Heart left ventricle (tissue), 16 donors: ENCODE measurements around the gene MTCH2. TPM values are rescaled to one million over a fixed set of nuclear protein-coding genes. Genes with fewer than 3 reads are reported as not detected.

Source experiments
- ATAC-seq, 4 donors: fragments of 200-7000 bp; cut with Tn5 transposase; one replicate each; pipeline ENCODE4 v1.9.1; 2020 to 2022; ENCODE audit warnings: moderate library complexity in 4 of 4, mild to moderate bottlenecking in 3 of 4, moderate number of reproducible peaks in 1 of 4
- DNase-seq, 5 donors: peaks; one replicate each; pipeline ENCODE4 v3.0.0-alpha.2; 2020
- H3K27ac ChIP-seq, 12 donors: fragments of 200-600 bp; sonication (generic) in 4 of 12; one replicate each; pipeline versions ENCODE4 v1.5.0 to v1.8.0; 2016 to 2022; ENCODE audit warnings: mild to moderate bottlenecking in 2 of 12
- H3K27me3 ChIP-seq, 9 donors: fragments of 200-600 bp; sonication (generic) in 2 of 9; one replicate each; pipeline versions ENCODE4 v1.5.1 to v1.8.0; 2016 to 2022; ENCODE audit warnings: mild to moderate bottlenecking in 3 of 9
- H3K36me3 ChIP-seq, 9 donors: fragments of 200-600 bp; sonication (generic) in 2 of 9; one replicate each; pipeline versions ENCODE4 v1.5.0 to v1.8.0; 2018 to 2022; ENCODE audit warnings: mild to moderate bottlenecking in 2 of 9
- H3K4me1 ChIP-seq, 12 donors: fragments of 200-600 bp; sonication (generic) in 4 of 12; one replicate each; pipeline versions ENCODE4 v1.5.0 to v1.8.0; 2016 to 2022; ENCODE audit warnings: mild to moderate bottlenecking in 3 of 12
- H3K4me3 ChIP-seq, 12 donors: fragments of 200-600 bp; sonication (generic) in 4 of 12; one replicate each; pipeline versions ENCODE4 v1.5.0 to v1.8.0; 2017 to 2022; ENCODE audit warnings: mild to moderate bottlenecking in 9 of 12, moderate library complexity in 4 of 12
- H3K9me3 ChIP-seq, 12 donors: fragments of 200-600 bp; sonication (generic) in 4 of 12; one replicate each; pipeline versions ENCODE4 v1.5.0 to v1.8.0; 2016 to 2022; ENCODE audit warnings: mild to moderate bottlenecking in 1 of 12
- CTCF ChIP-seq, 12 donors: fragments of 200-600 bp; sonication (generic) in 4 of 12; IDR thresholded peaks; one replicate each; pipeline versions ENCODE4 v1.5.0 to v1.8.0; 2018 to 2022; ENCODE audit warnings: antibody characterized with exemption in 12 of 12, mild to moderate bottlenecking in 5 of 12
- POLR2A ChIP-seq, 2 donors: fragments of 450-650 bp; IDR thresholded peaks; one replicate each; pipeline ENCODE4 v1.6.1; 2017; ENCODE audit warnings: antibody characterized with exemption in 2 of 2, mild to moderate bottlenecking in 2 of 2, moderate library complexity in 2 of 2
- WGBS, 4 donors: extraction: QIAGEN DNeasy Blood & Tissue Kit in 2 of 4; methylation state at CpG; one replicate each; pipeline versions ENCODE4 v1.1.5 to v1.1.7; 2013 to 2018; 5-methylcytosine and 5-hydroxymethylcytosine counted together
- intact Hi-C, 10 donors: fragments of 100-400 bp; cut with DNase I; formaldehyde crosslinking; loops; one replicate each; pipeline versions ENCODE4 v1.11.1 to v1.14.2; 2022
- polyA plus RNA-seq, 2 donors: library from polyadenylated mRNA; stranded (reverse); fragments of 200-250 nt; gene quantifications; one replicate each; pipeline ENCODE4 v1.2.3, GENCODE V29; 2013
- total RNA-seq, 9 donors: library from RNA; depleted of rRNA in 2 of 9; stranded (reverse); fragments of >200 nt in 2 of 9; fragmentation: NEBNext Ultra II Directional in 3 of 9; extraction: Animal tissue kit (Norgen Biotek cat#: 25700) in 3 of 9; gene quantifications; one replicate each; pipeline versions ENCODE4 v1.1.0 to v1.2.4, GENCODE V29; 2016 to 2023
- donor health status: ischemic (EF 13 %, LVEDD 7.1; RV severe dilation, severe dysfunction).
- donor health status: healthy with polysubstance abuse.
- donor health status: DM: no; HTN: yes; CAD: no.
- donor health status: DM: no; HTN: no; CAD: no.
- donor health status: ischemic (EF 25% LVEDD 6.9; RV normal size, moderate dysfunction).
- donor health status: ischemic (EF 25% LVEDD 5.7; RV mildly dilated, moderate dysfunction).
- donor health status: healthy.
- donor health status: DM: yes; HTN: yes; CAD: no.
- donor health status: ischemic (EF 35%, LVEDD 5.7; RV mildly dilated, moderate dysfunction).
- donor health status: nonischemic (EF 11% LVEDD 7.7; RV severe dilation, severe dysfunction).
- donor health status: DM: yes; HTN: yes; CAD: no.
- donor health status: PGD.
- donor health status: ischemic (EF 29% LVEDD 5.4; RV normal size, mild dysfunction).
- donor health status: nonischemic (EF 23%, LVEDD 6.1; RV moderate dilation, normal function).

The MTCH2 gene
- total and polyA plus RNA-seq, 11 donors = 38.2 to 135 (median 95.9) TPM

- Histone ChIP-seq H3K4me1 (no peaks in the 10 kb centered on the region), H3K4me3 (no peak overlapping the region), H3K27ac (no peak overlapping the region), H3K36me3 (no peaks in the 10 kb centered on the region), H3K27me3 (no peaks in the 10 kb centered on the region), H3K9me3 (peaks cover 0 to 12% (median 0%) of the 10 kb centered on the region in 12 donors)
- intact Hi-C loops = no loop called here
- DNase-seq = no peak
- 94 to 98% (median 95%) methylated on average over 5 of the region's 5 CpGs for WGBS, 4 donors
- no peak for ATAC-seq
- TF ChIP-seq POLR2A (IDR thresholded peaks at IDR 0.05) (no peak), CTCF (IDR thresholded peaks at IDR 0.05) (no peak)
Observed at GRCh38 chr11:47651818-47652469, 9.6 kb upstream of the MTCH2 start.

GRCh38 chr11:47649276-47649675 is 6.9 kb upstream of the MTCH2 start:
- ATAC-seq (no peak), DNase-seq (no peak)
- Histone ChIP-seq H3K4me1 (no peaks in the 10 kb centered on the region), H3K36me3 (no peaks in the 10 kb centered on the region), H3K9me3 (peaks cover 0 to 12% (median 0%) of the 10 kb centered on the region in 12 donors), H3K27ac (no peak overlapping the region), H3K4me3 (no peak overlapping the region), H3K27me3 (no peaks in the 10 kb centered on the region)
- intact Hi-C loops = loop anchor here in 6 of 10 donors (10.0 kb wide), 4 partner anchors 66 to 206 kb away; partner anchors contain the start of genes AGBL2 (in 2 of the 6), NUP160 (in 2 of the 6) and FNBP4 (in 1 of the 6)
- no peak for TF ChIP-seq POLR2A (IDR thresholded peaks at IDR 0.05)
- TF ChIP-seq CTCF (IDR thresholded peaks at IDR 0.05) = no peak
- WGBS, 4 donors = 57 to 70% (median 66%) methylated on average over 3 of the region's 3 CpGs

DNA sequence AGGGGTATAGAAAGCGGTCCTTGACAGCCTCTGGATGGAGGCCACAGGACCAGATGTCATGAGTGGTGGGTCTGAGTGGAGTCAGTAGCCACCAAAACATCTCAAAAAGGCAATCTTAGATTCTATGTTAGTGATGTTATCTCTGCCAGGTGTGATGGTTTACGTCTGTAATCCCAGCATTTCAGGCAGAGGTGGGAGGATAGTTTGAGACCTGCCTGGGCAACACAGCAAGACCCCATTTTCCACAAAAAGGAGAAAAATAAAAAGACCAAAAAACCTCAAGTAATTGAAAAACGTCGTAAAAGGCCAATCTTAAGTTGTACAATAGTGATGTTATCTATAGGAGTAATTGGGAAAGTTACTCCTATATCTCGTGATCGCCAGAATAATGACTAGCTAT is 3.7 kb upstream of the MTCH2 start:
- DNase-seq (no peak), ATAC-seq (no peak)
- TF ChIP-seq CTCF (IDR thresholded peaks at IDR 0.05) = no peak
- no peak for TF ChIP-seq POLR2A (IDR thresholded peaks at IDR 0.05)
- Histone ChIP-seq H3K9me3 (no peaks in the 10 kb centered on the region), H3K27ac (no peak overlapping the region), H3K4me1 (peaks cover 0 to 14% (median 9%) of the 10 kb centered on the region in 12 donors), H3K27me3 (no peaks in the 10 kb centered on the region), H3K36me3 (no peaks in the 10 kb centered on the region), H3K4me3 (no peak overlapping the region)
- intact Hi-C loops = loop anchor here in 6 of 10 donors (10.0 kb wide), 4 partner anchors 69 to 209 kb away; partner anchors contain the start of genes AGBL2 (in 2 of the 6), NUP160 (in 2 of the 6) and FNBP4 (in 1 of the 6)
- WGBS, 4 donors = 89 to 94% (median 90%) methylated on average over 6 of the region's 6 CpGs

- no peaks in the 10 kb centered on the region for H3K27me3 ChIP-seq
- DNase-seq (no peak), ATAC-seq (no peak)
- no peak overlapping the region for H3K4me3 ChIP-seq
- intact Hi-C loops = loop anchor here in 6 of 10 donors (10.0 kb wide), 4 partner anchors 69 to 209 kb away; partner anchors contain the start of genes AGBL2 (in 2 of the 6), NUP160 (in 2 of the 6) and FNBP4 (in 1 of the 6)
- no peak overlapping the region for H3K27ac ChIP-seq
- TF ChIP-seq POLR2A (IDR thresholded peaks at IDR 0.05) = no peak
- TF ChIP-seq CTCF (IDR thresholded peaks at IDR 0.05) = no peak
- WGBS, 4 donors = 70 to 80% (median 77%) methylated on average over 6 of the region's 6 CpGs
- H3K36me3 ChIP-seq = no peaks in the 10 kb centered on the region
- no peaks in the 10 kb centered on the region for H3K9me3 ChIP-seq
- H3K4me1 ChIP-seq = peaks cover 0 to 19% (median 14%) of the 10 kb centered on the region in 12 donors
Observed at GRCh38 chr11:47645500-47645899, 3.1 kb upstream of the MTCH2 start.
